Nucleus accumbens (tissue), 56 donors: ENCODE data around the gene NREP.

Experiments used
- DNase-seq, 56 donors: peaks; one replicate each; lab custom pipeline; 2025; lab: John Stamatoyannopoulos, UW

NREP gene, protein sequence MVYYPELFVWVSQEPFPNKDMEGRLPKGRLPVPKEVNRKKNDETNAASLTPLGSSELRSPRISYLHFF

DNA sequence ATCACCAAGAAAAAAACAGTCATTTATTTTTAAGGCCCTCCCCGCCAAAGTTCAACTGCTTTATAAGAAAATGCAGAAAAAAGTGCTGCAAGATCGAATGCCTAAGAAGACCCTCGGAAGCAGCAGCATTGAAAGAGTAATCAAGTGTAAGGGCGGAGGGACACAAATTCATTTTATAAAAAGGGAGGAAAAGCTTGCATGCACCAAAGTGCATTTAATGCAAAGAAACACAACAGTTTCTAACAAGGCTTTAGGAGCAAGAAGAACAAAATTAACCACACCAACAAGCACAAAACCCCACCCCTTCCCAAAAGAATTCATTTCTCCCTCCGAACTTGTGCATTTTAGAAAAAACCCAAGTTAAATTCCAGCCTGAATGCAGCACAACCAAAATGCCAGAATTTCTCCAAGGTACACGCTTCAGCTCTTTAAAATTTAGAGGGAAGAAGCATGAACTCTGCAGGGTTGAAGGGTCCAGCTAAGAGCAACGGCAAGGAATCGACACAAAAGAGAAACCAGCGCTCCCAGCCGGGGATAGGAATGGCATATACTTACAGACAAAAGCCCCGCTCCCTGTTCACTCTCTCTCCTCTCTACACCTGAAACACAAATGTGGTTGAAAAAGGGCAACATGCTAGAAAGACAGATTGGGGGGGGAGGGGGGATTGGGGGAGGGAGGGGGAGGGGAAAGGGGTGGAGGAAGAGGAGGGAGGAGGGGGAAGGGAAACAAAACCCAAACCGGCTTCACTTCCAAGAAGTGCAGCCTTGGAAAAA lies at the start of gene NREP:
Gene NREP (minus strand): TSS at position 614 of the 774 bp plus-strand sequence. CDS start 1,422 bp downstream, outside the sequence.
- peak in 21 of 56 donors; percentile 18 to 73 (median 48) for DNase-seq

DNA sequence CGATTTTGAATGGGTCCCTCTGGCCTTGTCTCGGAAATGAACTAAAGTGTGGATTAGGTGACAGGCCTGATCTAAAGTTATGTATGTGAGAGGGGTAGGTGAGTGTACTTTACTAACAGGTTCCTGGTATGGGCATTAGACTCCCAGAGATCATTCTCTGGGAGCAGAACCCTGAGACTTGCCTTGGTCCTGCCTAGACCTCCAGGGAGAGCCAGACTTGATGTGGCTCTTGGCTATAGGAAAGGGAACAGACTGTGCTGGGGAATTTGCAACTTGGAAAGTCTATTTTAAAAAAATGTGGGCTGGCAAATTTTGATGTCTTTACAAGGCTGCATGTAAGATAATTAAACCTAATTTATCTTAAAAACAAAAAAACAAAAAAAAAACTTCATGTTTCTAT lies 49.8 kb upstream of the NREP start:
- DNase-seq: no peak

DNA sequence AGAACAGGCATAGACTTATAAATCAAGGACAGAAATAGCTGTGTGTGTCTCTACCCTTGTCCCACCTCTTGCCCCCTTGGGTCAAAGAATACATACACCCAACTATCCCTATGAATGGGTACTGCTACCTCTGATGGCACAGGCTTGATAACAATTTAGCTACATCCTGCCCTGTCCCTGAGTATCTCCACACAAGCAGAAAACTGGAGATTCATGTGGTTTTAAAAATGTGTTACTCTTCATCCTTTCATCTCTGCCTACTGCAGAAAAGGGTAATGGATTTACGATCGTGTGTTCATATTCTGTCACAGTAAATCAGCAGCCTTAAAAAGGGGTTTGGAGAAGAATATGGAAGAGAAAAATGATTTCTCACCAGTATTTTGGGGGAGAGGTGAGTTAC lies 49.2 kb upstream of the NREP start:
- no peak for DNase-seq

DNA sequence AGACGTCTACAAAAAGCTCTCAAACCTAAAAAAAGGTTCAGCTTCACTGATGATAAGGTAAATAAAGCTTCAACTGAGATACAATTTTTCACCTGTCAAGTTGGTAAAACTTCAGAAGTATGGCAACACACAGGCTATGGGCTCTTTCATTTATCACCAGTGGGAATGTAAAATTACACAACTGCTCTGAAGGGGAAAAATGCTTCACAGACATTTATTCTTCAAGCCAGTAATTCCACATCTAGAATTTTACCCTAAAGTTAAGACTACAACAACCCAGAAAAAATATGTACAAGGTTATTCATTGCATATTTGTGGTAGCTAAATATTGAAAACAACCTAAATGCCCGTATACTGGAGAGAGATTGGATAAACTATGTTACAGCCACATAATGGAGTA lies 48.1 kb upstream of the NREP start:
- no peak for DNase-seq

DNA sequence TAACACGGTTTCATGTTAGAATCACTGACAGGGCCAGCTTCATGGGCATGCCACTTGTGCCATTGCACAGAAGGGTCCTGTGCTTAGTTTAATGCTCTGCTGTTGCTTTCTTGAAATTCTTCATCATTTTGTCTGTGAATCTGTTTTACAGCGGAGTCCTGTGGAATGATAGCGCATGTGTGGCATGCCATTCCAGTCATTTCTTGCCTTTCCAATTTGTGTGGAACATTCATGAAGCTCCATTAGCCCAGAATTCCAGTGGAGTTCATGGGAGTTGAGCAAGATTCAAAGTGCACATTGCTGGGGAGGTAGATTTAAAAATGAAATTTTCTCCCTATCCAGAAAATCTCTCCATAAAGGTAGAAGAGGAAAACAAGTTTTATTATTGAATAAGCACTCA lies 43.4 kb upstream of the NREP start:
- DNase-seq: no peak

DNA sequence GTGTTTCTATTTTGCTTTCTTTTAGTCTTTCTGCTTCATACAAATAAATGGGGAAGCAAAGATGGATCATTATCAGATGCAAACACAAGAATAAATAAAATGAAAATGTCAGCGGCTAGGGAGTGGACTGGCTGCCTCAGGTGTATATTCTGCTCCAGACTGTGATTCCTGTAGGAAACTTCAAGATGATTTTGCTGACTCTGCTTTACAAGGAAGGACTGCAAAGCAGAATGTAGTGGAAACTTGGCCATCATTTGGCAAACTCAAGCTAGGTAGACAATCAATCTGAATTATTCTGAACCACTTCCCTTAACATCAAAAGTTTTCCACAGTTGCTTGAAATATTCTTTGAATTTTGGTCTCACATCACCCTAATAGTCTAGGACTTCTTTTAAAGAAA lies 38.1 kb upstream of the NREP start:
- no peak for DNase-seq

DNA sequence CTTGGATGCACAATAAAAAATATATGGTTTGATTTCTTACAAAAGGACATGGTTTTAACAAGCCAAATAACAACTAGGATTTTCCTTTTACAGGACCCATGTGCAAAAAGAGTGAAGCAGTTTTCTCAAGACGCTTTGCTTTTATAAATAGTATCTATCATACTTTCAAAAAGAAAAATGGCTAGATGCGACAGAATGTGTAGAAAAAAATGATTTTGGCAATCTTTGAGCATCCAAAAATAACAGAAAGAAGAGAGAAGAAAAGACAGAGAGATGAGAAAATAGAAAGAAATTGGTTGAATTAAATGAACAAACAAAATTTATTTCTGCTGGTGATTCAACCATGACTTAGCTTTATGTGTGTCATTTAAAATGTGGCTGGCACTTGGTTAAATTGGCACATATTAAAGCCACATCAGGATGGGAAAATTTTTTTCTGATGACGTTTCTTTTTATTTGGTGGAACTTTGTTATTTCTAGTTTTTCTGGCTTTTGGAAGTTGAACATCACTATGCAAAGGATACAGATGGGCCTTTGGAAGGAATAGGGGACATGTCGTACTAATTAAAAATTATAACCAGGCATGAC lies 35.6 kb upstream of the NREP start:
- no peak for DNase-seq

DNA sequence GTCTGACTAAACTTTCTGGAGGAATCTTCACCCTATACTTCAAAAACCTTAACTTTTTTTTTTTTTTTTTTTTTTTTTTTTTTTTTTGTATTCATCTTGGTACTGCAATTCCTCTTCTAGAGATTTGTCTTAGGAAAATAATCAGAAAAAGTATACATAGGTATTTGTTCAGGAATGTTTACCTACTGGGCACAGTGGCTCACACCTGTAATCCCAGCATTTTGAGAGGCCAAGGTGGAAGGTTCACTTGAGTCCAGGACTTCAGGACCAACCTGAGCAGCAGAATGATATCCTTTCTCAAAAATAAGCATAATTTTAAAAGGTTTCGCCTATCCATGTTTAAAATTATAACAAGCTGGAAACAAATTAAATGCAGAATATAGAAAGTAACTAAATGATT lies 33.3 kb upstream of the NREP start:
- no peak for DNase-seq

DNA sequence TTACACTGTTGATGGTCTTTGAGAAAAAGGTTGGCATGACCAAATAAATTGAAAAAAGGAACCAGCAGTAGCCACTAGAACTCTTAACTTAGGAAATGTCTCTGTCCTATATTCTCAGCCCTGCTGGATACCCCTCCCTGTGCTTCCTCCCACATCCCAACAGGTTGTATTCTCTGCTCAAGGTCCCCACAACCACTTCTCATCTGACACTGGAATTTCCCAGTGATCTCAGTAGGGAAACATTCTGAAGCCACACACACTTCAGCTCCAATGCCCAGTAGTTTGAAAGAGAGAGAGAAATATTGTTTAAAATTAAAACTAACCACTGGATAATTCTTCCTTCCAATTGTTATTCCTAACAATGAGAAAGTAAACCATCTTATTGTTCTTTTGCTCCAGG lies 30.0 kb upstream of the NREP start:
- DNase-seq: no peak

DNA sequence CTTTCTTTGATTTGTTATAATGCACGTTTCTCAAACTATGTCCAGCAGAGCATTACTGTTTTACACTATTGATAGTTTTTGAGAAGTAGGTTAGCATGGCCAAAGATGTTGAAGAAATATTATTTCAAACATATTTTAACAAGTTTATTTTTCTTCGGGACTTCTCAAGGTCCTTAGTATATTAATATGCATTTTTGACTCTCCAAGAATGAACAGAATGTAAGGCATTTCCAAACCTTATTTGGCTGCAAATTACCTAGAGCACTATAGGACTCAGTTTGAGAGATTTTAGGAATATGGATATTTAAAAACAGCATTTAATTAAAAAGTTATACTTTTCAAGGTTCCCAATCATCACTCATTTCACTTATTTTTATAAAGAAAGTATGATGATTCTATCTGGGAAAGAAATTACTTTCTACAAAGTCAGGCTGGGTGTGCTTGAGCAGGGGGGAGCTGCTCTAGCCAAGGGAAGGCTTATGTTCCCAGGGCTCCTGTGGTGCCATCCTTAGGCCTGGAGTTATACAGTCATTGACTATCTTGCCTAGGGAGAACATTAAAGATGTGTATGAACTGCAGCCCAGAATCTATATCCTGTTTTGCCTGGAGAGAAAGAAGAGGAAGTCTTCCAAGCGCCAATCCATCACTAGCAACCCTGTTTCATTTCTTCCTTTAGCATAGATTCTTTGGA lies 27.6 kb upstream of the NREP start:
- DNase-seq: no peak

DNA sequence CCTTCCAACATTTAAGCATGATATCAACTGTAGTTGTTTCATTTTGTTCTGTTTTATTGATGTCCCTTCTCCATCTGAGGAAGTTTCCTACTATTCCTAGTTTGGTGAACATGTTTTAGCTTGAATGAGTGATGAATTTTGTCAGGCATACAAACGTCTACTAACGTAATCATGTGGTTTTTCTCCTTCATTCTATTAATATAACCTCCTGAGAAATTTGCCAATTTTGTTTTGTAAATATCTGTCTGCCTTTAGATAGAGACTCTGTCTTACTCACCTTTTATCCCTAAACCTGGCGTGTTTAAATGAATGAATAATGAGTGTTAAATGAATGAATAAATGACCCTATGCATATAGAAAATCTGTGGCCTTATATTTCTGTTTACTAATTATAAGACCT lies 26.5 kb upstream of the NREP start:
- no peak for DNase-seq

DNA sequence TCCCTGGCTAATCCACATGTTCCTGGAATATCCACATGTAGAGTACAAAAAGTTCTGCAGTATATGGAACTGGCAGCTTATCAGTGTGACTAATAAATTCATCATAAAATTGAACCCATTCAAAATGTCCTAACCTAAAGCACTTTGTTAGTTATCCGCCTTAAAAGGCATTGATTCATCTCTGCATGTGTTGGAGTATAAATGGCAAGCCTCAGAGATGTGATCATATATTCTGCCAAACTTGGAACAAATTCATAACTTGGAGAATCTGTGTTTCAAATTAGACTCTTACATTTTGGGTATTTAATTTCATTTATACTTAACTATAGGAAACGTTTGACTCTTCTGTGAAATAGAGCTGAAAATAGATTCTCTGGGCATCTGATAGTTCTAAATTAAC lies 25.2 kb upstream of the NREP start:
- no peak for DNase-seq

DNA sequence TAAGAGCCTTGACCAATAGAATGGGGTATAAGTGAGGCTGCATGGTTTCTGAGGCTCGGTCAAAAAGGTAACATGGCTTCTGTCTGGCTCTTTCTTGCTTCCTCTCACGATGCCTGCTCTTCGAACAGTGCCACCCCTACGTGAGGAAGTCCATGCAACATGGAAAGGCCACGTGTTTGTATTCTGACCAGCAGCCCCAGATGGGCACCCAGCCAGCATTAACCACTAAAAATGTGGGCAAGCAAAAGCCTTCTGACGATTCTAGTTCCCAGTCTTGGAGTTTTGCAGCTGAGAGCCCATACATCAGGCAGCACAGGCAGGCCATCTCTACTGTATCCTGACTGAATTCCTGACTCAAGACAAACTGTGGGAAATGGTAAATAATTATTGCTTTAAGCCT lies 24.2 kb upstream of the NREP start:
- DNase-seq: peak in 10 of 56 donors; percentile 1 to 31 (median 4)

DNA sequence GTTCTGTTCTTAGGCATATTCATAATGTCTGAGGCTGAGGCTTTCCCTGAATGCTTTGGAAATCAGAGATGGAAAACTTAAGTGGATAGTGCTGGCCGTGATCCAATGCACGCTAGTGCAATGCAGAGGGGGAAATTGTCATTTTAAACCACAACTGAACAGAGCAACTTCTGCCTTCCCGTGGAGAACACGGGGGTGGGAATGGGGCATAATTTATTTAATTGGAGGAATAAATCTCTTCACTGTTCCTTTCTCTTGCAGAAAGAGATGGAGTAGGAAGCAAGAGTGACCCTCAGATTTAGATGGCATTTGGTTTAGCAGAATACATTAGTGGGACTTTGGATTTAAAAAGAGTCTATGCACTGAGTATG lies 22.9 kb upstream of the NREP start:
- DNase-seq: no peak

DNA sequence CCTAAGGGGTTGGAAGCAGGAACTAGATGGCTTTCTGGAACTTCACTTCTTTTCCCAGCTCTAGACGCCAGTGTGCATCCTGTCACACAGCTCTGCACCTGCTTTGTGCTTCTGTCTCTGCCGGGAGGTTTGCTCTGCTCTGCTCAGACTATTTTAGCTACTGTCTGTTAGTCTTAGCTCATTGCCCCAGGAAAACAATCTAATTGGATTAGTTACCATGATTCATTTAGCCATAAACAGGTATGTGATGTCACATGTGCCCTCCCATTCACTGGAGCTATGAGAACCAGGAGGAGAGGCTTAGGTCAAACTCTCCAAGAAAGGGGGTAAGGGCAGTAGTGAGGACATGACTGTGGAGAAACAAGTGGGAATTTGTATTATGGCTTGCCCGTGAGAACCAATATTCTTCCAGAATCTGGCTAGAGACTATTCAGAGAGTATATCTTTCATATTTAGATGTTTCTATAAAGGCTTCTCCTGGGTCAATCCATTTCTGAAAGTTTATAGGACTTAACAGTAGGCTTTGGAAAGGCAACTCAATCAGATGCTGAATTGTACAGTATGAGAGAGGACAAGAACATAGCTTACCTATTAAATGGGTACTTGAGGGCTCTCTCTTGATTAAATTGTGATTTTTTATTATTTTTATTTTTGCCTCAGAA lies 22.4 kb upstream of the NREP start:
- no peak for DNase-seq

DNA sequence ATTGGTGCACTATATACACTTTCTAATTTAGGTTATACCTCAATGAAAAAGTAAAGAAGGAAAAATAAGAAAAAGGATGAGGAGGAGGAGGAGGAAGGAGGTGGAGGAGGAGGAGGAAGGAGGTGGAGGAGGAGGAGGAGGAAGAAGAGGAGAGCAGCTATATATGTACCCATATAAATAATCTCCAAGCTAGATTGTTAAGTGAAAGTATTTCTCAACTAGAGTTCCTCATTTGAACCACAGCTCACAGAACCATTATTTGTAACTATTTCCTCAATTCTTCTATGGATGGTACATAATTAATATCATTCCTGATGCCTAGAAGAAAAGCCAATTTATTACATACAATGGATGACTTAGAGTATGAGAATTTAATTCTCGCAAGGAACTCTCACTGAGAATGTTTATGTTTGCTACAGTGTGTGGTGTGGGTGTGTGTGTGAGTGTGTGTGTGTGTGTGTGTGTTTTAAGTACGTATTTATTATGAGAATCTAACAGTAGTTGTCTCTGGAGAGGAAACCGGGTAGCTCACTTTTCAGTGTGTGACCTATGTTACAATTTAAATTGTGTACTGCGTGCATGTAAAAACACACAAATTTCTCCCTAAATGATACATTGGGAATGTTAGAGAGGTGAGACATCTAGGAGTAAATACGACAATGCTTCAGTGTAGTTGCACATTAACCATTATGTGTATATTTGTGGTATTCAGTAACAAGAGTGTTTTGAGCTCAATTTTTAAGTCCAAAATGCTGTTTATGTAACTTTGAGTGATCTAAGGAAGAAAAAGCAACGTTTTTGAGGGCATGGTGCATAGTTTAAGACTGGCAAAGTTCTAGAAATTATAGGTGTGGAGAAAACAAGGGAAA lies 20.2 kb upstream of the NREP start:
- DNase-seq: no peak

DNA sequence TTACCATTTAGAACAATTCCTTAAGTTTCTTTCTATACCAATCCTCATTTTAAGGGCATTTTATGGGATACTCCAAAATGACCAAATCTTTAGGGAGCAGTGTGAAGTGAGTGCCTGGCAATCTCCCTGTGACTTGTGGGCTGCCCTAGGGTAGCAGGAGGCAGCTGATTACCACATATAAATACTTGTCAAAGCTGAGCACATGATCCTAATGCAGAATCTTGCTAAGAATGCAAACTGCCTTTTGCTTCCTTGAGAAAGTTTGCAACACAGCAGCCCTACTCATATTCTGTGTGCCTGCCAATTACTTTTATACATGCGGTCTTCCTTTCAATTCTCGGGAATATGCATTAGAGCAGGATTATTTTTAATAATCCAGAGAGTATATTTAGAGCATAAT lies 18.2 kb upstream of the NREP start:
- DNase-seq: no peak

DNA sequence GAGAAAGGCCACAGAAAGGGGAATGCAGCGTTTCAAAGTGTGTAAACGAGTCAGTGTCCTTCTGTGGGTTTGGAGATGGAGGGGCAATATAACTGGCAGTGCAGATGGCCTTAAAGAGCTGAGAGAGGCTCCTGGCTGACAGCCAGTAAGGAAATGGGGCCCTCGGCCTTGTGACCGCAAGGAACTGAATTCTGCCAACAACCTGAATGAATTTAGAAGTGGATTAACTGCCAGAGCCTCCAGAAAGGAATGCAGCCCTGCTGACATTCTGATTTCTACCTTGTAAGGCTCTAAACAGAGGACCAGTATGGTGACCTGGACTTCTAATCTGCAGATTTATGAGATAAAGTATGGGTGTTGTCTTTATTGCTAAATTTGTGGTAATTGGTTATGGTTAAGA lies 17.5 kb upstream of the NREP start:
- DNase-seq: peak in 5 of 56 donors; percentile 5 to 34 (median 8)

DNA sequence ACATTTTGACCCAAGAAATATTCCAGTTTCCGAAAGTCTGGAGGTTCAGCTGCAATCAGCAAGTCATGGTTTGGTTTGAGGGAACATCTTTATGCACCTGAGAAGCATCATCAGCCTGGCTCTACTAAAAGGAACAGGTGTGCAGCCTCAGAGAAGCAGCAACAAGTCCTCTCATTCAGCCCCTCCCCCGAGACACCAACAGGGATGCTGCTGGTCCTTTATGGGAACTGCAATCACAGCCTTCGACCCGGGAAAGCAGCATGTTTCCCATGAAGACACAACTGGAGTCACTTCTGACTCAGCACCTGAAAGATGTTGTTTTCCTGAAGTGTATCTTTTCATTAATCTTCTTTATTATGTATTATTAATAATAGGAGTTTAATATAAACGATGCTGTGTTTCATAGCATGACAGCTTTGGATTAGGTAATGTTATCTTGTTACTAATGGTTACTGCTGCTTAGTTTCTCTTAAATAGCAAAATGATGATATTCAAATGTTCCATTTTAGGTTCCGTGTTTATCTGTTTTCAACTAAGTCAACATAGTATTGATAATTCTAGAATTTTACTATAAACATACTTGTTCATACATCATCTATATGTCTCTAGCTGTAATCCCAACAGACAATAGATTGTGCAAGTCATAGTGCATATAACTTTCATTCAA lies 15.6 kb upstream of the NREP start:
- no peak for DNase-seq

DNA sequence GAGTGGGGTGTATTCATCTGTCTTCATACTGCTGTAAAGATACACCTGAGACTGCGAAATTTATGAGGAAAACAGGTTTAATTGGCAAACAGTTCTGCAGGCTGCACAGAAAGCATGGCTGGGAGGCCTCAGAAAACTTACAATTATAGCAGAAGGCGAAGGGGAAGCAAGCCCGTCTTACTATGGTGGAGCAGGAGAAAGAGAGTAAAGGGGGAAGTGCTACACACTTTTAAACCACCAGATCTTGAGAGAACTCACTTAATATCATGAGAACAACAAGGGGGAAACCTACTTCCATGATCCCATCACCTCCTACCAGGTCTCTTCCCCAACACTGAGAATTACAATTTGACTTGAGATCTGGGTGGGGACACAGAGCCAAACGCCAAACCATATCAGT lies 12.5 kb upstream of the NREP start:
- DNase-seq: no peak
